Duodenal mucosa (tissue), 2 donors: ENCODE measurements around the gene SAYSD1.
A peak's percentile ranks its signal among the peaks of the same experiment; 100 is the strongest.

Source experiments
- H3K27ac ChIP-seq: one replicate; pipeline ENCODE4 v1.7.0; 2013; ENCODE audit warnings: low read depth, low read length
- H3K27me3 ChIP-seq, 2 donors: one replicate each; pipeline ENCODE4 v1.7.0; 2013; ENCODE audit warnings: low read length in 2 of 2, control low read depth in 1 of 2; ENCODE audit not compliant: insufficient read depth in 2 of 2, control insufficient read depth in 1 of 2
- H3K36me3 ChIP-seq, 2 donors: one replicate each; pipeline ENCODE4 v1.7.0; 2013; ENCODE audit warnings: low read length in 2 of 2, control low read depth in 1 of 2; ENCODE audit not compliant: insufficient read depth in 2 of 2, control insufficient read depth in 1 of 2
- H3K4me1 ChIP-seq, 2 donors: one replicate each; pipeline ENCODE4 v1.7.0; 2013; ENCODE audit warnings: low read length in 2 of 2, control low read depth in 1 of 2; ENCODE audit not compliant: insufficient read depth in 2 of 2, control insufficient read depth in 1 of 2
- H3K4me3 ChIP-seq, 2 donors: one replicate each; pipeline ENCODE4 v1.7.0; 2013; ENCODE audit warnings: low read length in 2 of 2, low read depth in 1 of 2
- H3K9ac ChIP-seq, 2 donors: one replicate each; pipeline ENCODE4 v1.7.0; 2013; ENCODE audit warnings: low read length in 2 of 2, low read depth in 1 of 2
- H3K9me3 ChIP-seq, 2 donors: one replicate each; pipeline ENCODE4 v1.7.0; 2013; ENCODE audit warnings: low read length in 2 of 2, control low read depth in 1 of 2; ENCODE audit not compliant: control insufficient read depth in 1 of 2

SAYSD1 gene, protein sequence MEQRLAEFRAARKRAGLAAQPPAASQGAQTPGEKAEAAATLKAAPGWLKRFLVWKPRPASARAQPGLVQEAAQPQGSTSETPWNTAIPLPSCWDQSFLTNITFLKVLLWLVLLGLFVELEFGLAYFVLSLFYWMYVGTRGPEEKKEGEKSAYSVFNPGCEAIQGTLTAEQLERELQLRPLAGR

DNA sequence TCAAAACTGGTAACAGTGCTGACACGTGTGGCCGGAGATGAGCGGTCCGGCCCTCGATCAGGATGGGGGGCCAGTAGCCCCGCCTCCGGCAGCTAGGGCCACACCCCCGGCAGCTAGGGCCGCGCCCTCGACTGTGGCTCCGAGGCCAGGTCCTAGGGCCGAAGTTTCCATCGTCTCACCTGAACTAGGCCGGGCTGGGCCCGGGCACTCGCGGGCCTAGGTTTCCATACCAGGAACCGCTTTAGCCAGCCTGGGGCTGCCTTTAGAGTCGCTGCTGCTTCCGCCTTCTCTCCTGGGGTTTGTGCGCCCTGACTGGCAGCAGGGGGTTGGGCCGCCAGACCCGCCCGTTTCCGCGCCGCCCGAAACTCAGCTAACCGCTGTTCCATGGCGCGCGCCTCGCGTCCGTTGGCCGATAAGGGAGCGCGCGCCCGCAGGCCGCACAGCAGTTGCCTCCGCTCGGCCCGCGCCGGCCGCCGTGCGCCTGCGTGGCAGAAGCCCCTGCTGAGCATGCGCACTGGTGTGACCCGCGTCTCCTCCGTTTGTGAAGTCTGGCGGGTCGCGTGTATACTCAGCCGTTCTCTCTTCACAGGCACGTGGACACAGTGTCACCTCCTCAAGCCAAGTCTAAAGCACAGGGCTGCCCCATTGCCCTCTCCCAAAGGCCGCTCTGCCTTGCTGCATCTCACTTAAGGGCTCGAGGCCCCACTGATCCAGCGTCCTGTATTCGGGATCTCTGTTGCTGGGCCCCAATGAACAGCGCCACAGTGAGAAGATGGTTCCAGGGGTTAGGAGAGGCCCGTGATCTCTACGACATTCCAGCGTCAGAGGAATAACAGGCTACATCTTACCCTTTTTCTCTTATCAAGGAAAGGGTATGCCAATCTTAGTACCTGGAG, at the start of gene SAYSD1:
TSS of gene SAYSD1 (minus strand) at position 483 of the 896 bp plus-strand sequence. CDS start at position 386, 97 bp downstream.
- Histone ChIP-seq H3K9me3 (no peaks in the 10 kb centered on the region), H3K27ac (peak within 1 kb of the TSS; percentile 94), H3K27me3 (no peaks in the 10 kb centered on the region), H3K9ac (peak within 1 kb of the TSS; percentile 73 to 76), H3K4me1 (peaks cover 13 to 18% of the 10 kb centered on the region in 2 donors), H3K36me3 (peaks cover under 1 to 6% of the 10 kb centered on the region in 2 donors), H3K4me3 (peak within 1 kb of the TSS; percentile 86 to 92)

DNA sequence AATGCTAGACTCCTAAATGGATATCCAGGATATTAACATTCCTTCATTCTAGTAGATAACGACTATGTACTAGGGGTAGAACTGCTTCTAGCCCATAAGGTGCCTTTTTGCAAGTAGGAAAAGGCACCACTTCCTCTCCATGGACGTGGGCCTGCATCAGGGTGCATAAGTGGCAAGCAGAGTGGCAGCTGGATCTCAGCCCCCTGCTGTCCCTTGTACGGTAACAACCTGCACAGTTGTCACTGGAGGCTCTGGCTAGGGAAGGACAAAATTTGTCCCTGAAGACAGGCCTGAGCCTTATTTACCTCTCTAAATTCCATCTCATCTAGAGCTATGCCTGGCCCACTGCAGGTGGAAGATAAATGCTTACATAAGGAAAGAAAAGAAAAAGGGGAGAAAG, 42.5 kb upstream of the SAYSD1 start:
- Histone ChIP-seq H3K36me3 (no peaks in the 10 kb centered on the region), H3K4me3 (no peak overlapping the region), H3K4me1 (no peaks in the 10 kb centered on the region), H3K27ac (no peak overlapping the region), H3K27me3 (no peaks in the 10 kb centered on the region), H3K9me3 (no peaks in the 10 kb centered on the region), H3K9ac (no peak overlapping the region)

DNA sequence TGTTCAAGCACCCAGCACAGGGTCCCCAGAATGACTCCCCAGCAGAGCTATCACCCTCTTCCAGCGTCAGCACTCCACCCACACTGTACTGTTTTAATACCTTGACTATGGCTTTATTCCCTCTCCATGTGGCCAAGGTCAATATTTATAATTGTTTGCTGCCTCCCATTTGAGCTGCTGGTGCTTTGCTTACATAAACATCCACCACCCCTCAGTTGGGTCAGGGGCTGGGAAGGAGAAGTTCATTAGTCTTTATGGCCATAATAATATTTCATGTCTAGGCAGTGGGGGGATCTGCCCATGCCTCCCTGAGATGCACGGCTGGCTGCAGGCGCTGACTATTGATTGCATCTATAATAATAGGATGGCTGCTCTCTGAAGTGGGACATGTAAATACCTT, 41.8 kb upstream of the SAYSD1 start:
- peaks cover 0 to 3% of the 10 kb centered on the region in 2 donors for H3K27me3 ChIP-seq
- H3K36me3 ChIP-seq: no peaks in the 10 kb centered on the region
- H3K9ac ChIP-seq: no peak overlapping the region
- H3K27ac ChIP-seq: no peak overlapping the region
- no peak overlapping the region for H3K4me3 ChIP-seq
- H3K9me3 ChIP-seq: no peaks in the 10 kb centered on the region
- no peaks in the 10 kb centered on the region for H3K4me1 ChIP-seq

DNA sequence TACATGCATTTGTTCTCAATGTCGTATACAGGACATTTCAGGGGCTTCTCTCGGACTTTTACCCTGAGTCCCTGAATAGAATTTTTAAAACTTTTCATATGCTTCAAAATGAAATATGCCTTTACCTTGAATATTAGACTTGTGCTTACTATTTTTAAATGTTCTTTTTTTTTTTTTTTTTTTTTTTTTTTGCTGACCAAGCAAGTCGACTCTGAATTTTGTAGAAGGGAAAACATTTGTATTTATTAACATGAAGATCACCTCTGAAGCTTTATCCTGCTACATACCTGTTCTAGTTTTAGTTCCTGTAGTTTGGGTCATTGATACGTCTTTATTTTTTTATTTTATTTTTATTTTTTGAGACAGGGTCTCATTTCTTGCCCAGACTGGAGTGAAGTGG, 39.7 kb upstream of the SAYSD1 start:
- Histone ChIP-seq H3K4me3 (no peak overlapping the region), H3K9ac (no peak overlapping the region), H3K4me1 (no peaks in the 10 kb centered on the region), H3K9me3 (no peaks in the 10 kb centered on the region), H3K27me3 (peaks cover 0 to 3% of the 10 kb centered on the region in 2 donors), H3K36me3 (no peaks in the 10 kb centered on the region), H3K27ac (no peak overlapping the region)

DNA sequence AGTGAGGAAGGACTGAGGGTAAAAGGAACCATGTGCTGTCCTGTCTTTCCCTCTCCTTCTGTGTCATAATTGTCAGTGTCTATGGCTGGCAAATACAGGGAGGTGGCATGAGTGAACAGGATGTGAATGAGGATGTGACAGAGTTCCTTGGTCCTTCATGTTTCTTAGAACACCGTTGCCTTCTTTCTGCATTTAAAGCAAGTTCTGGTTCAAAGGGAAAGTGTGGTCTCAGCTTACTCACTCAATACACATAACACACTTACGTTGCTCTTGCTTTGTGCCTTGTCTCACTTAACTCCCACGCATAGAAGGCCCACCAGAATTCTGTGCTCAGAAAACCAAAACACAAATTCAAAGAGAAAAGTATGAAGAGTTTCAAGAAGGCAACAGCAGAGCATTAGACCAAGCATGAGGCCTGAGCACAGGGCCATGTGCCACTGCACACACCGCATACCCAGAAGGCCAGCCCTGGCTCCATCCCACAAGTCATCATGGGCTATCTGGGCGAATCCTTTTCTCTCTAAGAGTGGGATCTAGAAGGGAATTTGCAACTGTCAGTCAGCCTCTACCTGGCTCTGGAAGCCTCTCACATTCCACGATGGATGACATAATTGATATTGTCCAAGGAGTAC, 38.9 kb upstream of the SAYSD1 start:
- H3K4me3 ChIP-seq: no peak overlapping the region
- no peaks in the 10 kb centered on the region for H3K4me1 ChIP-seq
- no peaks in the 10 kb centered on the region for H3K9me3 ChIP-seq
- no peaks in the 10 kb centered on the region for H3K36me3 ChIP-seq
- H3K27me3 ChIP-seq: peaks cover 0 to 3% of the 10 kb centered on the region in 2 donors
- no peak overlapping the region for H3K27ac ChIP-seq
- H3K9ac ChIP-seq: no peak overlapping the region

DNA sequence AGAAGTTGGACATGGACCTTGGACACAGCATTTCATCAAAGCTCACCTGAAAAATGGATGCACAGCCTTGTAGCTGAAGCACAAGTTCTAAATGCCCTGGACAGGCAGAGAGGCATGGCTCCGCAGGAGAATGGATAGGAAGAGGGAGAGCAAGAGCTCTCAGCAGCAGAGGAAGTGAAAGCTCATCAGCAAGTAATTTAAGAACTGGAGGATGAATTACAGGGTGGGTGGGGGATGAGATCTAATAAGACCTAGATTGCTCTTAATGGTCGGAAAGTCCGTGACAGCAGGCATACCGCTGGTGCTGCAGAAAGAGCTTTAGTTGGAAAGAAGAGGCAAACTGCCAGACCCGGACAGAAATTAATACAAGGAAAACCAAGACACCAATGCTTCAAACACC, 37.3 kb upstream of the SAYSD1 start:
- Histone ChIP-seq H3K27me3 (peaks cover 0 to 3% of the 10 kb centered on the region in 2 donors), H3K27ac (no peak overlapping the region), H3K9ac (no peak overlapping the region), H3K36me3 (no peaks in the 10 kb centered on the region), H3K9me3 (no peaks in the 10 kb centered on the region), H3K4me1 (no peaks in the 10 kb centered on the region), H3K4me3 (no peak overlapping the region)

DNA sequence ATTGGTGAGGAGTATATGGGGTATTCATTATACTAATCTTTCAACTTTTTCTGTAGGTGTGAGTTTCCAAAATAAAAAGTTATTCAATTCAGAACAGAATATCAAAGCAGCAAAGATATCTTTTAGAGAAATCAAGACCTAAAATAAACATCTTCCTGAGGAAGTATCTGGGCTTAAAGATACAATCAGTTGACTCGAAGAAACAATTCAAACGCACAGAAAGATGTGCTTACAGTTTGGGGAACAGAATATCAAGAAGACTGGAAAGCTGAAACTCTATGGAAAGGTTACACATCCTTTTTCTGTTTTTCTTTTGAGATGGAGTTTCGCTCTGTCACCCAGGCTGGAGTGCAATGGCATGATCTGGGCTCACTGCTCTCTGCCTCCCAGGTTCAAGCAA, 36.2 kb upstream of the SAYSD1 start:
- Histone ChIP-seq H3K9ac (no peak overlapping the region), H3K27ac (no peak overlapping the region), H3K9me3 (no peaks in the 10 kb centered on the region), H3K36me3 (no peaks in the 10 kb centered on the region), H3K27me3 (peaks cover 0 to 3% of the 10 kb centered on the region in 2 donors), H3K4me3 (no peak overlapping the region), H3K4me1 (no peaks in the 10 kb centered on the region)

DNA sequence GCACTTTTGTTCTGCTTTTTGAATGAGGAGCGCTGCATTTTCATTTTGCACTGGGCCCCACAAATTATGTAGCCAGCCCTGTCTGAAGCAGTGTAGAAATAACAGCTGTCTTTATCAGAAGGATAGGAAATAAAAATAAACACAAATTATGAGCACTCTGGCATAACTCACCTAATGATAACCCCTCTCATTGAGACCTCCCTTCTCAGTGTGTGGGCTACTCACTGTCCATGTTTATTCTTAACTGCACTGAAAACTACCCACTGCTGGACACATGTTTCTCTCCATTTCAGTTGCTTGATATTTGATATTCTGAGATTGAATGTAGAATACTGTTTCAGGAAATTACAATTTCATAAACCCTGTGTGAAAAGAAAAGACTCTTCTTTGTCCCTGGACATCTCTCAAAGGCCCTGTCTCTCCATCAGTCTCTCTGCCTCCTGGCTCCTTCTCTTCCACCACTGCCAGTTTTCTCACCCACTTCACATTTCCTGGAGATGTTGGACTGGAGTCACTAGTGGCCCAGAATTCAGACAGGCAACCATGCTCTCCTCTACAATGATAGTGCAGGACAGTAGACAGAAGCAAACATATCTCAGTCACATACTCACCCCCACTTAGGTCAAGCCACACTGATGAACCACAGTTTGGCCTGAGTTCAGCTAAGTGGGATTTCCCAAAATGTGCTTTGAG, 29.6 kb upstream of the SAYSD1 start:
- H3K4me3 ChIP-seq: no peak overlapping the region
- no peak overlapping the region for H3K9ac ChIP-seq
- no peaks in the 10 kb centered on the region for H3K9me3 ChIP-seq
- H3K36me3 ChIP-seq: no peaks in the 10 kb centered on the region
- H3K27ac ChIP-seq: no peak overlapping the region
- peaks cover 0 to 4% of the 10 kb centered on the region in 2 donors for H3K27me3 ChIP-seq
- H3K4me1 ChIP-seq: peaks cover 0 to 4% of the 10 kb centered on the region in 2 donors

DNA sequence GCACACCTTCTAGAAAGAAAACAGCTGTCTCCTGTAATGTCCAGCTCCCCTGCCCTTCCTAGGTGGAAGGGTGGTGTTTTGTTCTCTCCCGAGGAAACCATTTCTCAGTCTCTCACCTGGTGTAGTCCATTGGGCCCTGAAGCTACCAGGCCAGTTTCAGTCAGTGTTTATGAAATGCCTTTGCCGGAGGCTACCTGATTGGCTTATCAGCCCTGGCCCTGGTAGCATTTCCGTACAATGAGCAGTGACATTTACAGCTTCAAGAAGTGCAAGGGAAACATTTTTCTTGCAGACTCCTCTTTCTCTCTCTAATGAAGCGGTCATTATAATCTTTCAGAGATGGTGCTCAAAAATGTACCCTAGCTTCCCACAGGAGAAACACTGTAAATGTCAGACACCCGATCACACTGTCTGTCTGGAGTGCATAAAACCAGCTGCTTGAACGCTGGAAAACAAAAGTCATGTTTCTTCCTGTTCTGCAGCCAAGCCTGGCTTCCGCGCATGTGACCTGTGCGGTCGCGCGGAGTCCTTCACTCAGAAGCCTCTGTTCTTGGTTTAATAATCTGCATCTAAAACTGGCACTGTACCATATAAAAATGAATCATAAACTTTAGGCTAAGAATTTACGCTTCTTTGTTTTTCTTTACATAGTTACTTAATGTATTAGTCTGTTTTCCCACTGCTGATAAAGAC, 28.4 kb upstream of the SAYSD1 start:
- Histone ChIP-seq H3K4me3 (peak overlapping the region in 1 of 2 donors; percentile 28), H3K27ac (no peak overlapping the region), H3K27me3 (peaks cover 0 to 4% of the 10 kb centered on the region in 2 donors), H3K4me1 (peaks cover 0 to 4% of the 10 kb centered on the region in 2 donors), H3K9me3 (no peaks in the 10 kb centered on the region), H3K36me3 (no peaks in the 10 kb centered on the region), H3K9ac (no peak overlapping the region)
